Measurements from ENCODE around the gene IL3RA. TPM values are rescaled to one million over a fixed set of nuclear protein-coding genes. Genes with fewer than 3 reads are reported as not detected.
A peak's percentile ranks its signal among the peaks of the same experiment; 100 is the strongest.
"Not testable (repeated sequence)": the region's sequence is repeated elsewhere in the genome, so short reads cannot be mapped to it uniquely, and the experiment has no call there.

The IL3RA gene
- total RNA-seq, 2 donors from 2014 or later: 3.9 to 9.4 TPM

- DNase-seq (no peak), ATAC-seq (no peak)
- intact Hi-C loops (cut with DNase I, micrococcal nuclease): no loop called here
Measured at GRCh38 chrX:1361910-1362309, 25.3 kb downstream of the IL3RA start.

GRCh38 chrX:1366363-1366762 lies 29.8 kb downstream of the IL3RA start:
- intact Hi-C loops (cut with DNase I, micrococcal nuclease); ATAC-seq; DNase-seq: not testable (repeated sequence)

GRCh38 chrX:1368385-1368698 lies 31.8 kb downstream of the IL3RA start:
- DNase-seq (no peak), ATAC-seq (no peak)
- intact Hi-C loops (cut with DNase I, micrococcal nuclease): no loop called here

- ATAC-seq (no peak), DNase-seq (no peak)
- intact Hi-C loops (cut with DNase I, micrococcal nuclease): no loop called here
Measured at GRCh38 chrX:1378306-1378759, 41.7 kb downstream of the IL3RA start.

GRCh38 chrX:1380672-1381233 lies 44.2 kb downstream of the IL3RA start:
- peak; percentile 4 for ATAC-seq
- no peak for DNase-seq
- intact Hi-C loops (cut with DNase I, micrococcal nuclease): no loop called here

- ATAC-seq (no peak), DNase-seq (no peak)
Measured at GRCh38 chrX:1384658-1385252, 48.2 kb downstream of the IL3RA start.

GRCh38 chrX:1385253-1386223 lies 49.0 kb downstream of the IL3RA start:
- ATAC-seq (no peak), DNase-seq (no peak)

More at GRCh38 chrX:1384658-1385252, 48.2 kb downstream of the IL3RA start:
- intact Hi-C loops (cut with DNase I, micrococcal nuclease): no loop called here

GRCh38 chrX:1386338-1387127 lies 49.9 kb downstream of the IL3RA start:
- intact Hi-C loops (cut with DNase I, micrococcal nuclease): no loop called here
- DNase-seq: no peak
- no peak for ATAC-seq

More at GRCh38 chrX:1385253-1386223, 49.0 kb downstream of the IL3RA start:
- intact Hi-C loops (cut with DNase I, micrococcal nuclease): no loop called here

- DNase-seq: peak in 1 of 2 donors; percentile 27
- no peak for ATAC-seq
Measured at GRCh38 chrX:1387141-1387776, 50.7 kb downstream of the IL3RA start.

GRCh38 chrX:1388651-1389050 lies 52.1 kb downstream of the IL3RA start:
- ATAC-seq (no peak), DNase-seq (peak in 1 of 2 donors; percentile 14)
- intact Hi-C loops (cut with DNase I, micrococcal nuclease): no loop called here

More at GRCh38 chrX:1387141-1387776, 50.7 kb downstream of the IL3RA start:
- intact Hi-C loops (cut with DNase I, micrococcal nuclease): no loop called here

GRCh38 chrX:1389181-1389992 lies 52.8 kb downstream of the IL3RA start:
- intact Hi-C loops (cut with DNase I, micrococcal nuclease): no loop called here
- DNase-seq (peak in 1 of 2 donors; percentile 25), ATAC-seq (no peak)

GRCh38 chrX:1389993-1390285 lies 53.4 kb downstream of the IL3RA start:
- ATAC-seq (no peak), DNase-seq (no peak)
- intact Hi-C loops (cut with DNase I, micrococcal nuclease): loop anchor here in 1 of 2 donors (5.0 kb wide), 1 partner anchor 62 kb away; the partner anchor contains the start of gene ASMTL

- peak in 1 of 2 donors; percentile 25 for DNase-seq
- no peak for ATAC-seq
- intact Hi-C loops (cut with DNase I, micrococcal nuclease): loop anchor here in 1 of 2 donors (5.0 kb wide), 1 partner anchor 62 kb away; the partner anchor contains the start of gene ASMTL
Measured at GRCh38 chrX:1390621-1391369, 54.2 kb downstream of the IL3RA start.

- DNase-seq (no peak), ATAC-seq (no peak)
- intact Hi-C loops (cut with DNase I, micrococcal nuclease): loop anchor here in 1 of 2 donors (5.0 kb wide), 1 partner anchor 61 kb away; the partner anchor contains the start of gene ASMTL
Measured at GRCh38 chrX:1391370-1391706, 54.8 kb downstream of the IL3RA start.

- peak; percentile 99 for DNase-seq
- peak; percentile 87 for ATAC-seq
- intact Hi-C loops (cut with DNase I, micrococcal nuclease): loop anchor here in 1 of 2 donors (5.0 kb wide), 1 partner anchor 60 kb away; the partner anchor contains the start of gene ASMTL
Measured at GRCh38 chrX:1391707-1392375, 55.3 kb downstream of the IL3RA start, which contains the start of gene SLC25A6. Gene SLC25A6, minus strand, starts transcription at chrX:1392113. Its CDS starts 104 bp downstream, at chrX:1392009.

Measured in left colon (tissue), 2 donors.